Spleen (tissue), 7 donors: Measurements from ENCODE around the gene TNPO3.

Experiments
- POLR2AphosphoS5 ChIP-seq, 3 donors: sonication (generic); formaldehyde crosslinking; IDR thresholded peaks; one replicate each; pipeline ENCODE4 v1.5.1; 2017; ENCODE audit warnings: antibody characterized with exemption in 3 of 3
- TF ChIP-seq, protein P1 (sequence below), 11 experiments: fragments of 200-600 bp in 7 of 11; fragments of 450-650 bp in 4 of 11; sonication (generic) in 4 of 11; IDR thresholded peaks in 8 of 11; conservative IDR thresholded peaks in 3 of 11; 1 replicate in 7 of 11; 2 replicates in 4 of 11; pipeline versions ENCODE4 v1.4.0 to v1.8.0; 2016 to 2021; ENCODE audit warnings: antibody characterized with exemption in 11 of 11, inconsistent platforms in 4 of 11, mild to moderate bottlenecking in 1 of 11
- donor health status: DM: no; HTN: no; CAD: no; lungs with moderate emphysema.
- donor health status: DM: no; HTN: no; CAD: no.
- donor health status: DM: no; HTN: no; CAD: no.

DNA sequence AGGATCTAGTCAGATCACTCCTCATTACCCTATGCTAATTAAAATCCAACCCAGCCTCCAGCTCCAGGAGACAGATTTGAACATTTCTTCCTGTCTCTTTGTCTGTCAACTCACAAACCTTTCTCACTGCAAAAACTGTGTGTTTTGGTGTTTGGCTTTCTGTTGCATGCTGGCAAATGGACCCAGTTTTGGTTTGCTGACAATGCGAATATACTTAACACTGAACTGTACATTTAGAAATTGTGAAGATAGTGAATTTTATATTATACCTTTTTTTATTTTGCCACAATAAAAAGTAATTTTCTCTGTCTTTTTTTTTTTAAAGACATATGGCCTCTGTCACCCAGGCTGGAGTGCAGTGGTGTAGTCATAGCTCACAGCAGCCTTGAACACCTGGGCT, 18.3 kb upstream of the TNPO3 start:
- TF ChIP-seq, protein P1, sequence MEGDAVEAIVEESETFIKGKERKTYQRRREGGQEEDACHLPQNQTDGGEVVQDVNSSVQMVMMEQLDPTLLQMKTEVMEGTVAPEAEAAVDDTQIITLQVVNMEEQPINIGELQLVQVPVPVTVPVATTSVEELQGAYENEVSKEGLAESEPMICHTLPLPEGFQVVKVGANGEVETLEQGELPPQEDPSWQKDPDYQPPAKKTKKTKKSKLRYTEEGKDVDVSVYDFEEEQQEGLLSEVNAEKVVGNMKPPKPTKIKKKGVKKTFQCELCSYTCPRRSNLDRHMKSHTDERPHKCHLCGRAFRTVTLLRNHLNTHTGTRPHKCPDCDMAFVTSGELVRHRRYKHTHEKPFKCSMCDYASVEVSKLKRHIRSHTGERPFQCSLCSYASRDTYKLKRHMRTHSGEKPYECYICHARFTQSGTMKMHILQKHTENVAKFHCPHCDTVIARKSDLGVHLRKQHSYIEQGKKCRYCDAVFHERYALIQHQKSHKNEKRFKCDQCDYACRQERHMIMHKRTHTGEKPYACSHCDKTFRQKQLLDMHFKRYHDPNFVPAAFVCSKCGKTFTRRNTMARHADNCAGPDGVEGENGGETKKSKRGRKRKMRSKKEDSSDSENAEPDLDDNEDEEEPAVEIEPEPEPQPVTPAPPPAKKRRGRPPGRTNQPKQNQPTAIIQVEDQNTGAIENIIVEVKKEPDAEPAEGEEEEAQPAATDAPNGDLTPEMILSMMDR (IDR thresholded peaks at IDR 0.05 in 8 of 11, conservative IDR thresholded peaks at IDR 0.05 in 3 of 11): no peak
- no peak for TF ChIP-seq POLR2AphosphoS5 (IDR thresholded peaks at IDR 0.05)
